ENCODE results near the gene RALA.
"Not testable (repeated sequence)": the region's sequence is repeated elsewhere in the genome, so short reads cannot be mapped to it uniquely, and the experiment has no call there.

Gene RALA

DNA sequence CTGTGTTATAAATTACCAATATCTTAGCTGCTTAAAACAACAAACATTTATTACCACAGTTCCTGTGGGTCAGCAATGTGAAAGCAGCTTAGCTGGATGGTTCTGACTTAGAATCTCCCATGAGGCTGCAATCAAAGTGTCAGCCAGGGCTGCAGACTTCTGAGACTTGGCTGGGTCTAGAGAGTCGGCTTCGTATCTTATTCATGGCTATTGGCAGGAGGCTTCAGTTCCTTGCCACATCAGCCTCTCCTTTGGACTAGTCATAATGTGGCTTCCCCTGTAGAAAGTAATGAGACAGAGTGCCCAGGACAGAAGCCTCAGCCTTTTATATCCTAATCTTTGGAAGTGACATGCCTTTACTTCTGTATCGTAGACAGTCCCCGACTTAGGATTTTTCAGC lies 27.3 kb downstream of the RALA start:
- DNase-seq, result no peak

- DNase-seq, result no peak
These were observed 27.9 kb downstream of the RALA start for GRCh38 chr7:39651265-39651664.

GRCh38 chr7:39656415-39656814 lies 33.0 kb downstream of the RALA start:
- no peak for DNase-seq

DNA sequence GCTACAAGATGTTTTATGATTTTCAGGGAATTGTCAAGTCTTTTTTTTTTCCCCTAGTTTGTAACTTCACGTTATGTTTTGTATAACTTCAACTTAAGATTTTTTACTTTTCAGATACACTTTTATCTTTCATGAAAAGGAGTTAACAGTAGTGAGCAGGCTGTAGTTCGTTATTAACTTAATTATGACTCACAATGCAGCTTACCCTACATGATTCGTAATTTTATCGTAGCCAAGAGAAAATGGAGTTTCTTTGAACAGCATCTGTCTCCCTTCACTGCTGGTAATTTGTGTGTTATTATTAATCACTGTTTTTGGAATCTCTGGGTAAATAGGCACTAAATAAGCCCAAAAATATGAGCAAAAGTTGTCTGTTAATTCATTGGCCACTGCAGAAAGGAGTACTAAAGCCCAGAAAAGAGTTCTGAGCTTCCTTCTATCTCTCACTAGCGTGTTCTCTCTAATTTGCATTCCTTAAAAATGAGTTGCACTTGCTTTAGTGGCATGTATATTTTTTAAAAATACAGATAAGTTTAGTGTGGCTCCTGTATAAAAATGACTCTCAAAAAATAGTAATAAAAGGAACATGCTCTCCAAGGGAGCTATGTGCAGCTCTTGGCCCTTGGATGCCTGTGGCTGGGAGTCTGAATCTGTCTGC lies 36.1 kb downstream of the RALA start:
- DNase-seq, result no peak

DNA sequence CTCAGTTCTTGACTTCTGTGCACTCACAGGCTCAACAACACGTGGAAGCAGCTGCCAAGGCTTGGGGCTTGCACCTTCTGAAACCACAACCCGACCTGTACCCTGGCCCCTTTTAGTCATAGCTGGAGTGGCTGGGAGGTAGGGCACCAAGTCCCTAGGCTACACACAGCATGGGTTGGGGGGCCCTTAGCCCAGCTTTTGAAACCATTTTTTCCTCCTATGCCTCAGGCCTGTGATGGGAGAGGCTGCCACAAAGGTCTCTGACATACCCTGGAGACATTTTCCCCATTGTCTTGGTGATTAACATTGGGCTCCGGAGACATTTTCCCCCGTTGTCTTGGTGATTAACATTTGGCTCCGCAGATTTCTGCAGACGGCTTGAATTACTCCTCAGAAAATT lies 38.6 kb downstream of the RALA start:
- DNase-seq, result no peak

- DNase-seq, result no peak
These were observed 39.9 kb downstream of the RALA start for GRCh38 chr7:39663263-39663662.

- DNase-seq, result no peak
These were observed 40.7 kb downstream of the RALA start for GRCh38 chr7:39664057-39664456.

GRCh38 chr7:39664585-39664984 lies 41.2 kb downstream of the RALA start:
- DNase-seq, result no peak

GRCh38 chr7:39666562-39666961 lies 43.2 kb downstream of the RALA start:
- no peak for DNase-seq

DNA sequence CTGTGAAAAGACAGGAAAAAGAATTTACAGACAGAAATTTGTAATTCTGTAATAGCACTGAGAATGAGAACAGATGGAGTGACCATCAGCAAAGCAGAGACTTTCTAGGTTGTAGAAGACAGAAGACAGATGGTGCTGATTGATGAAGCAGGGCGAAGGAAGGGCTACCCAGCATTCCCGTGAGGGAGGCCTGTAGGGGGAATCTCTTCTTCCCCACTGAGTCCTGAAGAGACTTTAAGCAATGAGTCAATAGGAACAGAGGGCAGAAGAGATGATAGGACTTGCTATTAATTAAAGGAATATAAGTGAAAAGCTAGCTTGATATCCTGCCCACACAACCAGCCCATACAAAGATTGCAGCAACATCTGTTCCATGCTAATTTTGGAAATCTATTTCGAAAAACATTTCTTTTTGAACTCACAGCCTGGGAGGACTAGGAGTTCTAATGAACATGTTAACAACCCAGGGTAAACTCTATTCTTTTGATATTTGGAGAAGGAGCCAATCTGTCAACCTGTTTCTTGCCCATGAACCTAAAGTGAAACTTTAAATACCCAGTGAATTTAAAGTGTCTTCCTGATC lies 44.1 kb downstream of the RALA start:
- DNase-seq, result no peak

GRCh38 chr7:39668280-39668679 lies 44.9 kb downstream of the RALA start:
- DNase-seq, result not testable (repeated sequence)

GRCh38 chr7:39670052-39670451 lies 46.7 kb downstream of the RALA start:
- DNase-seq, result no peak

DNA sequence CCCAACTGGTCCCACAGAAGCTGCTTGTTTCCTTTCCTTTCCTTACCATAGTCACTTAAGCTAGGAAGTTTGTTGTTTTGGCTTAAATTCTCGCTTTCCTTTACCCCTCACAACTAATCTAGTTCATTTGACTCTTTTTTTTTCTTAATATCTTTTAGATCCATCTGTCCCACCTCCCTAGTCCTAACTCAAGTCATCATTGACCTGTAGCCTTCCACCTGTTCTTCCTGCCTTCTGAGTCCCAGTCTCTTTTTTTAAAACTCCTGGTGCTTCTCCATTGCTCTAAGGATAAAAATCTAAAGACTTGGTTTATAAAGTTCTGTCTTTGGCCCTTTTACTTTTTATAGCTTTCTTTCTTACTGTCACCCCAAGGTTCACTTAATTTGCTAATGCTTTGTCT lies 47.6 kb downstream of the RALA start:
- DNase-seq, result no peak

GRCh38 chr7:39672176-39672575 lies 48.8 kb downstream of the RALA start:
- DNase-seq, result no peak

DNA sequence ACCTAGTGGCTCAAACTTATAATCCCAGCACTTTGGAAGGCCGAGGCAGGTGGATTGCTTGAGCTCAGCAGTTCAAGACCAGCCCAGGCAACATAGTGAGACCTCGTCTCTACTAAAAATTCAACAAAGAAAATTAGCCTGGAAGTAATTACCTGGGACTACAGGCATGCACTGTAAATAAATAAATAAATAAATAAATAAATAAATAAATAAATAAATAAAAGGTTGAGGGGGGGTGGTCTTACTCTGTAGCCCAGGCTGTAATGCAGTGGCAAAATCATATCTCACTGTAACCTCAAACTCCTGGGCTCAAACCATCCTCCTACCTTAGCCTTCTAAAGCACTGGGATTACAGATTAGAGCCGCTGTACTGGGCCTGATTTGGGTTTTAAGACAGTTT lies 50.5 kb downstream of the RALA start:
- no peak for DNase-seq

DNA sequence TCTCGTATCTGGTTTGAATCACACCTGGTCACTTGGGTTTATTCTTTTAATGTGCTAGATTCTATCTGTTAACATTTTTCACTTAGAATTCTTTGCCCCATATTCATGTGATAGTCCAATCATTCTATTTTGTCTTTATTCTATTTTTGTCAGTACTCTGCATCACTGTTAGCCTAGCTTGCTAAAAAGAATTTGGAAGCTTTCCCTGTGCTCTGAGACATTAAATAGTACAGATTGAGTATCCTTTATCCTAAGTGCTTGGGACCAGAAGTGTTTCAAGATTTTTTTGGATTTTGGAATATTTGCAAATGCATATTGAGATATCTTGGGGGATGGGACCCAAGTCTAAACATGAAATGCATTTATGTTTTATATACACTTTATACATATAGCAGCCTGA lies 51.0 kb downstream of the RALA start:
- DNase-seq, result no peak

DNA sequence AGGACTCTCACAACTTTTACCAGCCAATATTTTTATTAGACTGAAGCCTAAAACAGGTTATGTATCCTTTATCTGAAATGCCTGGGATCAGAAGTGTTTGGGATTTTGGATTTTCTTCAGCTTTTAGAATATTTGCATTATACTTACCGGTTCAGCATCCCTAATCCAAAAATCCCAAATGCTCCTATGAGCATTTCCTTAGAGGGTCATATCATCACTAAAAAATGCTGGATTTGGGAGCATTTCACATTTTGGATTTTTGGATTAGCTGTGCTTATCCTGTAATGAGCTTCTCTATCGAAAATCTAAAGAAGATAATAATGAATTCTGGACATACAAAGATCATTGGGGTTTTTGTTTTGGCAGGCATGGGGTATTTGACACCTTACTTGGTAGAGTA lies 53.0 kb downstream of the RALA start:
- DNase-seq, result no peak

GRCh38 chr7:39678930-39679709 lies 55.7 kb downstream of the RALA start:
- no peak for DNase-seq

DNA sequence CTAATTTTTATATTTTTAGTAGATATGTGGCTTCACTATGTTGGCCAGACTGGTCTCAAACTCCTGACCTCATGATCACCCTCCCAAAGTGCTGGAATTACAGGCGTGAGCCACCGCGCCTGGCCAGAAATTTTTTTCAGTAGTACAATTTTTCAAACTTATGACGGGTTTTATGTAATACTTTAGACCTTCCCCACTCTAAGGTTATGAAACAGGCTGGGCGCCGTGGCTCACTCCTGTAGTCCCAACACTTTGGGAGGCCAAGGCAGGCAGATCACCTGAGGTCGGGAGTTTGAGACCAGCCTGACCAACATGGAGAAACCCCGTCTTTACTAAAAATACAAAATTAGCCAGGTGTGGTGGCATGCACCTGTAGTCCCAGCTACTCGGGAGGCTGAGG lies 56.5 kb downstream of the RALA start:
- DNase-seq, result not testable (repeated sequence)

DNA sequence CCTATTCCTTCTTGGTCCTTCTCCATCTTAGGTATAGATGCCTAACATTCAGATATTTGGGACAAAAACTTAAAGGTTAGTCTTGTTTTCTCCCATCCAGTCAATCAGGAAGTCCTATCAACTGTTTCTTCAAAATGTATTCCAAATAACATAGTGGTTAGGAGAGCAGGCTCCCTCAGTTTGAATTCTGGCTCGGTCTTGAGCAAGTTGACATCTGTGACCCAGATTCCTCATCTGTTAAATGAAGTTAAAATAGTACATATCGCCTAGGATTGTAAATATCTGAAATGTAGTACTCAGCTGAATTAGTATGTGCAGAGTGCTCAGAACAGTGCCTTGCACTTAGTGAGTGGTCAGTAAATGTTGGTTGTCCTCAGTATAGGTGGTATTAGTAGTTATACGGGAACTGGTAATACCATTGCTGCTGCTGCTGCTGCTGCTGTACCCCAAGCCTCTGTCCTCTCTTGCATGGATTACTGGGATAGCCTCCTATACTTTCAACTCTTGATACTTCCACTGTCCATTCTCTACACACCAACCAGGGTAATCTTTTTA lies 58.6 kb downstream of the RALA start:
- DNase-seq, result no peak

- DNase-seq, result peak; percentile 53
These were observed 60.0 kb downstream of the RALA start for GRCh38 chr7:39683216-39683845.

GRCh38 chr7:39686261-39686924 lies 63.0 kb downstream of the RALA start:
- DNase-seq, result no peak
